AG20443 (cell line): ENCODE results near the gene CADPS.

Experiments used
- DNase-seq: peaks from one replicate; pipeline ENCODE4 v3.0.0; 2012; ENCODE audit warnings: low spot score, mixed read lengths

Gene CADPS

DNA sequence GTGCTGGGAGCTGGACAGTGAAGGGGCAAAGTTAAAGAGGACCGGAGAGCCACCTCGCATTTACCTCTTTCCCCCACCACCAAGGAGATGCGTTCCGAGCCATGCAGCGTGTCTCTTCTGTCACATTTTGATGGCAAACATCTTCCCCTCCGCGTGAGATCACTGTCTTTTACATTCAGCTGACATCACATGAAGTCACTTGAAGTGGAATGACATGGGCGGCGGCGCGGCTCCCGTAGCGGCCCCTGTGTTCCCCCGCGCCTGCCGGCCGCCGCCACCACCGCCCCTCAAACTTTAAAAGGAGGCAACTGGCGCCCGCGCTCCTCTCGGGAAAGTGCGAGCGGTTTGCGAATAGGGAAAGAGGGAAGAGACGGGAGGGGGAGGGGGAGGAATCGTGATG, 502.0 kb downstream of the CADPS start, which contains the start of gene FEZF2:
Gene FEZF2, minus strand, starts transcription at position 336 of the 400 bp plus-strand sequence. CDS start 682 bp downstream, outside the sequence.
- DNase-seq: no peak

DNA sequence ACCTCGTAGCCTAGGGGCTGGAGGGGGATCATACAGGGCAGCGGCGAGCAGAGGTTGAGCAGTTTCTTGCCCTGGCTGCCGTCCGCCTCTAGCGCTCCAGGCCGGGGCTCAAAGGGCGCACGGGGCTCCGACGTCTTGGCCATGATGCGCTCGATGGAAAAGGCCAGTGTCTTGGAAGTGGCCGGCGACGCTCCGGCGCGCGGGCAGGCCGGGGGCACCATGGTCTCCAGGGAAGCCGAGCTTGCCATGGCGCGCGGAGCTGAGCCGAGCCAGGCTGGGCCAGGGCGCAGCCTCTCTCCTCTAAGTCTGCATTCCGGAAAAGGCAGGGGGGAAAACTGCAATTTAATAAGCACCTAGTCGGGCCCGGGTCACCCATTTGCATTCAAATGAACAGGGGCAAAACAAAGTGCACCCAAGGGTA, 502.6 kb downstream of the CADPS start:
- DNase-seq: no peak

DNA sequence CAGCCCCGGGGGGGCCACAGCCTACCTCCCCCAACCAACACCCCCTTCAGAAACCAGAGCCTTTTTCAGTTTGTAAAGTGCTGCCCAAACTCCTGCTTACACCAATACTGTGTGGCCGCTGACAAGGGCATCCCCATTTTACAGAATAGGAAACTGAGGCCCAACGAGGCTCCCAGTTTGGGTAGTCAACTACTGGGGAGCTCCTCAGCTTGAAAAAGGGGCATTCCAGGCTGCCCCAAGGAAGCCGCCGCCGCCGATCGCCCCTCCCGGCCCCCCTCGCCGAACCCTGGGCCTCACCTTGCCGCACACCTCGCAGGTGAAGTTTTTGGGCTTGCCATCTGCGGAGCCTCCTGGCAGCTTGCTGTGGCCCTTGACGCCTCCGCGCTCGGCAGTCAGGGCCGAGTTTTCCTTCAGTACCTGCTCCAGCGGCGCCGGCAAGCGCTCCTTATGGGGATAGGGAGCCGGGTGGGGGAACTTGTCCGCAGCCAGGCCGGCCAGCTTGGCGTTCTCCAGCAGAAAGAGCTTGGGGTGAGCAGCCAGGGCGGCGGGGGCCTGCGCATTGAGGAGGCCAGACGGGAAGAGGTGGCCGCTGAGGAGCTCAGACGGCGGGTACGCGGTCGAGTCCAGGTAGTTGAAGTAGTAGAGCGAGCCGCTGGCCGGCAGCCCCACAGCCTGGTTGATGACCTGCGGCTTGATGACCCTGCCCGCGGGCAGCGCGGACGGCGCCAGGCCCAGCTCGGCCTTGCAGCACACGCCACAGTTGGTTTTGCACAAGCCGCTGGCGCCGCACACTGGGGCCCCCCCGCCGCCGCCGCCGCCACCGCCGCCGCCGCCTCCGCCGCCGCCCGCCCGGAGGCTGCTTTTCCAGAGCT, 503.3 kb downstream of the CADPS start:
- no peak for DNase-seq

DNA sequence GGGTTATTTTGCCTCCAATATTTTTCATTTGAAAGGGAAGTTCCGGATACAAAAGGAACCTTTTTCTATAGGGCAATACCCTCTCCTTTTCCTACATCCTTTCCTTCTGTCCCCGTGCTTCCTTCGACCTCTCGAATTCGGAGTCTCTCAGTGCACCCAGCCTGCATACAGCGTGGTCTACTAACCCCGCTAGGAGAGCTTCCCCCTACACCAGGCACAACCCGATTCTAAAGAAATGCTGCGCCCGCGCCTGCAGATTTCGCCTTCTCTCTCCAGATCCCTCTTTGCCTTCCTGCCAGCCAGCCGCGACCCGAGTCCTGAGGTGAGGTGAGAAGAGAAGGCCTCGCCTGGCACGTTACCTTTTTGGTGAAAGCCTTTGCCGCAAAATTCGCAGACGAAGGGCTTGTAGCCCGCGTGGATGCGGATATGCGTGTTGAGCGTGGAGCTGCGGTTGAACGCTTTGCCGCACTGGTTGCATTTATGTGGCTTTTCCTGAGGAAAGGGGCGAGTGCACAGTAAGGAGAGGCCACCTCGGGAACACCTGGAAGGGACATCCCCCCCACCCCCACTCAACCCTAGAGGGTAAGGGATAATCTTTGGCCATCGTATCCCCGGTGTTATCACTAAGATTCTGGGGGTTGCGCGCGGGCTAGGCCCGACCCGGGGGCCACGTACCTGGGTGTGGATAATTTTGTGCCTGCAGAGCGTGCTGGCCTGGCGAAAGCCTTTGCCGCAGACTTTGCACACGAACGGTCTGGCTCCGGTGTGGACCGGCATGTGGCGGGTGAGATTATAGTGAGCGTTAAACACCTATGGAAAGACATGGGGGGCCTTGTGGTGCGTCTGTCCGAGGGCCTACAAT, 504.1 kb downstream of the CADPS start:
- DNase-seq: no peak

DNA sequence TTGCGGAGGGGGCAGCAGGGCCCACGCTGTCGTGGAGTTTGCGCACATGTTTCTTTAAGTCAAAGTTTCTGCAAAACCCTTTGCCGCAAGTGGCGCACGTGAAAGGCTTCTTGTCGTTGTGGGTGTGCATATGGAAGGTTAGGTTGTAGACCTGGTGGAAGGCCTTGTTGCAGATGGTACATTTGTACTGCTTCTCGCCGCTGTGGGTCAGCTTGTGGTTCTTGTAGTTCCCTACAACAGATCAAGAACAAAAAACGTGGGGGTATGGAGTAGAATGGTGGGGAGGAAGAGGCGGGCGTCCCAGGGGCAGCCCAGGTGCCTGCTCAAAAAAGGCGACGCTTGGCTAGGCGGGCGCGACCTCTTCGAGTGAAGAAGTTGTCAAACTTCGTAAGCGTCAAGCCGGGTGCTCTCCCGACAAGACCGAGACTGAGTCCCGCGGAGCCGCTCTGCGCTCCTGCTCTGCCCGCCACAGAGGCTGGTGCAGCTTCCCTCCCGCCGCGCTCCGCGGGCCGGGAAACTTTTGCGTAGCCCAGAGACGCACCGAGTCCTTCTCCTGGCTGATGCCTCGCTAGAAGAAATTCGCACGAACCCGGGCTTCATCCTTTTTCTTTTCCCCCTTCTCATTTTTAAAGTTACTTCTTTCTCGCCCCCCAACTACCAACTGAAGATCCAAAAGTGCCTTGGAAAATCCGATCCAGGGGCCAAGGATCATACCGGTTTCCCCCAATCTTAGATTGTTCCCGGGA, 504.9 kb downstream of the CADPS start:
- no peak for DNase-seq

DNA sequence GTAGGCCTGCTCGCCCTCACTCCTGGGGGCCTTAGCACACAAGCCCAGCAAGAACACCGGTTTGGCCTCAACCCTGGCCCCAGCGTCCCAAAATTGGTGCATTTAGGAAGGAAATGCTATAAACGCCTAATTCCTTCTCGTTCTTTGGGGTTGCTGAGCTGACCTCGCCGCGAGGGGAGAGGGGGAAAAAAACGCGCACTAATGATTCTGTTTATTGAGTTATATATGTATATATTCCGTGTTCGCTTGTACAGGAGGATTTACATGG, 505.8 kb downstream of the CADPS start:
- DNase-seq: no peak

DNA sequence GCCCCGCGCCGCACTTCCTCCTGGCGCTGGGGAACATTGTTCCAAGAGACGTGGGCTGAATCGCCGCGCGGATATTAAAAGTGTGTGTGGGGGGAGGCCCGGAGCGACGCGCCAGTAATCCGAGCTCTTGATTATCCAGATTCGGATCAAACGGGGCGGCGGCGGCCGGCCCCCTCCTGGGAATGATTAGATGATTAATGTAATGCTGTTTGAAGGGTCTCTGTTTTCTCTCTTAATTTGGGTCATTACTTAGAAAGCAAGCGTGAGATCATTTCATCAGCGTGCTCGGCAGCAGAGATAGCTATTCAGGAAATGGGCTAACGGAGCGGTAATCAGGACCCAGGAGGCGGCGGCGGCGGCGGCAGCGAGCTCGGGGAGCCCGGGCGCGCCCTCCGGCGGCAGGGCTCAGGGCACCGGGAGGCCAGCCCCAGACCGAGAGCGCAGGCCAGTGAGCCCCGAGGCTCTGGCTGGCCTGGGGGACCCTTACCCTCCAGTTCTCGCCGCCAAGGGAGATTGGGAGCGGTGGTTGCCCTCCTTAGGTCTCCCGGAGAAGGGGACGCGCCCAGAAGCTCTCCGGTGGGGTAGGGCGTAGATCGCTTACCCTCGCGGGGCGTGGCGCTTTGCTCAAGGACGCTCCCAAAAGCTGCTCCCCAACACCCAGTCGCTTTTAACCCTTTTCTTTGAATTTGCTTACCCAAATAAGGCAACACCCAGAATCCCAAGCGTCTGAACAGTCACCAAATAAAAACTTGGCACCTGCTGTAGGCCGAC, 506.3 kb downstream of the CADPS start:
- no peak for DNase-seq

DNA sequence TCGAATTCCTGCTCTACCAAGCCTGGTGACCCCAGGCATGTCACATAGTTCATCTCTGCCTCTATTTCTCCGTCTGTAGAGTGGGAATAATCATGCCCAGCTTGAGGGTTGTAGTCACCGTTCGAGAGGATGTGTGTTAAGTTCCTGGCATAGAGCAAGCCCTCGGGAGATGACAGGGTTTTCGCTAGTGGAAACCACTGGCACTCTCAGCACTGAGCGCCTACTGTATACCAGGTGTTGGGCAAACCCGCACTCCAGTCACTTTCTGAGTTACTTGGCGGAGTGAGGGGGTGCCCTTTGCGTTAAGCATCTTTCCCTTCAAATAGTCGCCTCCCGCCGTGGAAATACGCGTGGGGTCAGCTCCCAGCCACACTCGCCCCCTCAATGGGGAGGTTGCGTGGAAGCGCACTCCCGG, 506.9 kb downstream of the CADPS start:
- DNase-seq: no peak

DNA sequence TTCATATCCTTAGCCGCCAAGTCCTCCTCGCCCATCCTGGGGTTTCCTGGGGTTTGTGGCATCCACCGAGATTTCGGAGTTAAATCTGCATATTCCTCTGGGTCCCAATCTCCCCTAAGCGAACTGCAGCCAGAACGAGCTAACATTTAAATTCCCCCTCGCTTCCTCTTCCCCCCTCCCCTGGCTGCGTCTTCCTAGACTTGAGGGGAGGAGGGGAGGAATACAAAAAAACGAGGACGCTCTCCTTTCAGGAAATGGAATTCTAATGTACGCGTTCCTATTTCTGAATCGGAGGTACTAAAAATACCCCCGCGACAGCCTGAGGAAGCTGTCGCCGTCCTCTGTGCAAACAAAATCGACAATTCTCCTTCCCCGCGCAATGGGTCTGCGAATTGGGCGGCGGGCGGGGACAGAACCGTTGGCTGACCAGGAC, 507.4 kb downstream of the CADPS start:
- DNase-seq: no peak

DNA sequence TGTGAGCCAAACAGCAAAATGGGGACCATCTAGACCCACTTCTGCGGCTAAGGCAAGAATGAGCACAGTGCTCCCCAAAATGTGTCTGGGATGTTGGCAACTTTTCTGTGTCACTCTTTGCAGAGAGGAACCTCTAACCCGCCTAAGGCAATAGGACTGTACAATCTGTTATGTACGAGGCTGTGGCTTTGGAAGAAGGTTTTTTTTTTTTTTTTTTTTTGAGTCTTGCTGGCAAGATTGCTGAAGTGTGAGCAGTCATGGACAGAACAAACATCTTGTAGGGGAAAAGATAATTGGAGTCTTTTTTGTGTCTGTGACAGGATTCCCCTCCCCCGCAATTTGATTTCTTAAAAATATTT, 509.1 kb downstream of the CADPS start:
- DNase-seq: no peak

DNA sequence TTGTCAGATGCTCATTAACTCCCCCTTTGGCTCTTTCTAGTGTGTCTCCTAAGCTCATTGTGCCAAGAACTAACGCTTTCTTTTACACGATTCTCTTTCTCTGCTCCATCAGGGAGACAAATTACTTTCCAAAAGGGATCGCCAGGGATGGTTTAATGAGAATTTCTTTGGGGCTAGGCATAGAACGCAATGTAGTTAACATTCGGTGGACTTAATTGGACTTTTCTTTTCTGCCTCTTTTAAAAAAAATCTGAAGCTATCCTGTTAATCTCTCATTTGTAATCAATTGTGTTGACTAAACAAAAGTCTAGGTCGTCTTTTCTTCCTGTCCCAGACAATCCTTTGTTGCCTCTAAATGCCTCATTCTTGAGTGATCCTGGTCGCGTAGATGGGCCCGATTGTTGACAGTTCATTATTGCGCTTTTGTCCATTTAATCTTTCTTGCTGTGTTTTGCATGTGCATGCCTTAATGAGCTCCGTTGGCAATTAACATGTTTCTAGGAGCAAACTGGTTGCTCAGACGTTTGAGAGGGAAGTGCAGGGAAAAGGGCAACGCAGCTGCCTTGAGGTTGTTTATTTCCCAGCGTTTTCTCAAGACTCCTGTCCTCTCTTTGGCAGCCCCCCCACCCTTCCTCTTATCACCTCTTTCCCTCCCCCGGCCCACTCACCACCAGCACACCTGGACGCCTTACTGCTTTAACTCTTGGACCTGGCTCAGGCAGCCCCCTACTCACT, 509.7 kb downstream of the CADPS start:
- no peak for DNase-seq

DNA sequence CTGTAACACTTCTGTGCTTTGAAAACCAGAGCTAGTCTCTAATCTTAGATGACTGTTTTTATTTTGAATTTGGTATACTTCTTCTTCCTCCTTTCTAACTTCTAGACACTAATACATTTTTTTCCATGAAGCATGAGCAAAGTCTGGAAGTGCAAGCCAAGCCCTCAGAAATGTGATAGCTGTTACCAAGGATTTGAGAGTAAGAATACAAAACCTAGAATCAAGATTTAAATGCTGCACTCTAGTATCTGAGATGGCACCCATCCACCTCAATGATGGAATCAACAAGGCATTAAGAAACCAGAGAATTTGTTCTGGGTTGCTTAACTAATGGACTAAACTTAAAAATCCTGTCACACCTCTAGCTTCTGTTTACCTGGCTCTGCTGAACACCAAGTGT, 511.0 kb downstream of the CADPS start:
- DNase-seq: no peak

DNA sequence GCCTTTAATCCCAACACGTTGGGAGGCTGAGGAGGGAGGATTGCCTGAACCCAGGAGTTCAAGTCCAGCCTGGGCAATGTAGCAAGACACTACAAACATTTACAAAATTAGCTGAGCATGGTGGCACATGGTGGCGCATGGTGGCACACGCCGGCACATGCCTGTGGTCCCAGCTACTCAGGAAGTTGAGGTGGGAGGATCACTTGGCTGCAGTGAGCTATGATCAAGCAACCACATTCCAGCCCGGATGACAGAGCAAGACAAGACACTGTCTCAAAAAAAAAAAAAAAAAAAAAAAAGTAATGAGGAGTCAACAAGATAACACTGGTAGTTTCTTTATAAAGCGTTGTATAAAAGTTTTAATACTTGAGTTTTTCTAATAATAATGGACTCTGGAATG, 511.9 kb downstream of the CADPS start:
- no peak for DNase-seq

DNA sequence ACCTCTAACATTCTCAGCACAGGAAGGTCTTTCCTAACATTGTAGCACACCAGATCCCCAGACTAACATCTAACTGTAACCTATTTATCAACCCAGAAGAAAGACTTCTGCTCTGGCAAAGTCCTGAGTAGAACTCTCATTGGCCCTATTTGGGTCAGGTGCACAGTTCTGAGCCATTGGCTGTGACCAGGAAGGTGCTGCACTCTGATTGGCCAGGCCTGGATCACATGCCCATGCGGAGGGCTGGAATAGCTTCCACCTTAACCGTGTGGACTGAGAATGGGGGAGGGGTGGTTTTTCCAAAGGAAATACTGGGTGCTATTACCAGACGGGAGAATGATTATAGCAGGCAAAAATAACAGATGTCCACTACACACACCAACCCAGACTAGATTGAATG, 513.4 kb downstream of the CADPS start:
- DNase-seq: no peak

DNA sequence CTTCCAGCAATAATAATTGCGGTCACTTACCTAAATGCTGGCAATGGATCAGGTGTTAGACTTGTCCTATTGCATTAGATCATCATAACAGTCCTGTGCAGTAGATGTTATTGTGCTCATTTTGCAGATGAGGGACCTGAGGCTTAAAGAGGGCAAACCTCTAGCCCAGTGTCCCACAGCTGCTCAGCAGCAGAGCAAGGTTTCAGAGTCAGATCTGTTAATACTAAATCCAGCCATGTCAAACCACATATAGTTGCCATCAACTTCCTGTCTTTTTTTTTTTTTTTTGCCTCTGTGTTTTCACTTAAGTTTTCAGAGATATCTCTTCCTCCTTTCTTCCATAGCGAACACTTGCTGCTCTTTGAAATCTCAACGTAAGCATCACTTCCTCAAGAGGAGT, 514.0 kb downstream of the CADPS start:
- no peak for DNase-seq

DNA sequence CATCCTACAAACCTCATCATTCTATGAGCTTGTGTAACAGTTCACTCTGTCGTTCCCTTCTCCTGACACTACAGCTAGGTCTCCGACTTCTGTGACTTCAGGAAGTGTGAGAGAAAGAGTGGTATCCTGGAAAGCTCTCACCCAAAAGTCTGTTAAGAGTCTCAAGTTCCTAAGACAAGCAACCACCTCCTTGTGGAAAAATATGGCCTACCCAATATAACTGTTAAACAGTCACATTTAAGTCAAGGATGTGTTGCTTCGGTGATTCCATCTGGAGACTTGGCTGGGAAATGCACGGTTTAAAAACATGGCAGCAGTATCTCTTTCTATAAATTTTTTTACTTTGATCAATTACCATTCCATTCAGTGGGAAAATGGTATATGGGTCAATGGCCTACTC, 515.7 kb downstream of the CADPS start:
- no peak for DNase-seq

DNA sequence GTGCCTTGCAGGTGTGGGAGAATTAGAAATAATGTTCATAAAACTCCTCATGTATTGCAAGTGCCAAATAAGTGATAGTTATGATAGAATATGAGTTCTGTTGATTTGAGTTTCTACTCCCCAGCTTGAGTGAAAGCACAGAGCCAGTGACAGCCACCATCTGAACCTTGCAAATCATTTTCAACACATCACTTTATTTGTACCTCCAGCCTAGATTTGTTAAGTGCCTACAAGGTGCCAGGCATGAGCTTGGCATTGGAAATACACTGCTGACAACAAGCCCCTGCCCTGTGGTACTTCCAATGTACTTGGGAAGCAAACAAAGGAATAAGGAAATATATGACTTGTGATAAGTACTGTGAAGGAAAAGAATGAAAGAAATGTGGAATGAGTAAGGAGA, 518.9 kb downstream of the CADPS start:
- no peak for DNase-seq

DNA sequence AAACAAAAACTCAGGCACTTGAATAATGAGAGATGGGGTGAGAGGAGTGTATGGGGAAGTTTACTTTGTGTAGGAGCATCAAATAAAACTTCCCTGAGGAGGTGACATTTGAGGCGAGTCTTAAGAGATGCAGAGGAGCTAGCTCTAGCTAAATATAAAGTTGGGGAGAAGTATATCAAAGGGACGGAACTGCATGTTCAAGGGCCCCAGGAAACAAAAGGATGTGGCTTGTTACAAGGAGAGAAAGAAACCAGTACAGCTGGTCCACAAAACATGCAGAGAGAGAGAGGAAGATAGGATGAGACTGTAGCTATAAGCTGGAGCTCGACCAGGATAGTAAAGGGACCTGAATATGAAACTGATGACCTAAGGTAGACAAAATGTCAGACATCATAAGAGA, 519.5 kb downstream of the CADPS start:
- no peak for DNase-seq
